ENCODE measurements around the gene CLTCL1. TPM values are rescaled to one million over a fixed set of nuclear protein-coding genes. Genes with fewer than 3 reads are reported as not detected.
A peak's percentile ranks its signal among the peaks of the same experiment; 100 is the strongest.

The CLTCL1 gene
- total RNA-seq, 1 donor from 2014 or later: 13.5 TPM

DNA sequence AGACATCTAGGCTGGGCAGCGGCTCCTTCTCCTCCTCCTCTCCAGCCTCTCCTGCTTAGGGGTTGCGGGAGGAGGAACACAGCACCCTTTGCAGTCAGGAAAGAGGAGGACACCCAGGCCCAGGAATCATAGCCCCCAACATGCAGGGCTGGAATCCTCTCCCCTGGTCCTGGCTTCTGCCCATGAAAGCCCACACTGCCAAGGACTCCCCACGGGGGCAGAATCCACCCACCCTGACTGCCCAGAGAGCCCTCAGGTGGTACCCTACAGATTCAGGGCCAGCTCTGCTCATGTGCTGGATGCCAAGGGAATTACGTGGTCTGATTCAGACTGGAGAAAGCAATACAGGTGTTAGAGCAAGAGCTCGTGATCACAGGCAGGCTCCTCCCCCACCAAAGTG, 151.5 kb downstream of the CLTCL1 start:
- H3K9me3 Mint-ChIP-seq (ENCODE audit: unreplicated experiment): no peaks in the 10 kb centered on the region
- TF ChIP-seq, protein P1, sequence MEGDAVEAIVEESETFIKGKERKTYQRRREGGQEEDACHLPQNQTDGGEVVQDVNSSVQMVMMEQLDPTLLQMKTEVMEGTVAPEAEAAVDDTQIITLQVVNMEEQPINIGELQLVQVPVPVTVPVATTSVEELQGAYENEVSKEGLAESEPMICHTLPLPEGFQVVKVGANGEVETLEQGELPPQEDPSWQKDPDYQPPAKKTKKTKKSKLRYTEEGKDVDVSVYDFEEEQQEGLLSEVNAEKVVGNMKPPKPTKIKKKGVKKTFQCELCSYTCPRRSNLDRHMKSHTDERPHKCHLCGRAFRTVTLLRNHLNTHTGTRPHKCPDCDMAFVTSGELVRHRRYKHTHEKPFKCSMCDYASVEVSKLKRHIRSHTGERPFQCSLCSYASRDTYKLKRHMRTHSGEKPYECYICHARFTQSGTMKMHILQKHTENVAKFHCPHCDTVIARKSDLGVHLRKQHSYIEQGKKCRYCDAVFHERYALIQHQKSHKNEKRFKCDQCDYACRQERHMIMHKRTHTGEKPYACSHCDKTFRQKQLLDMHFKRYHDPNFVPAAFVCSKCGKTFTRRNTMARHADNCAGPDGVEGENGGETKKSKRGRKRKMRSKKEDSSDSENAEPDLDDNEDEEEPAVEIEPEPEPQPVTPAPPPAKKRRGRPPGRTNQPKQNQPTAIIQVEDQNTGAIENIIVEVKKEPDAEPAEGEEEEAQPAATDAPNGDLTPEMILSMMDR (IDR thresholded peaks at IDR 0.05; ENCODE audit: unreplicated experiment): no peak
- peaks cover 5% of the 10 kb centered on the region for H3K4me1 Mint-ChIP-seq (ENCODE audit: unreplicated experiment)
- peaks cover 10% of the 10 kb centered on the region for H3K27me3 Mint-ChIP-seq (ENCODE audit: unreplicated experiment)
- no peak overlapping the region for H3K27ac Mint-ChIP-seq (ENCODE audit: unreplicated experiment)
- H3K36me3 Mint-ChIP-seq (ENCODE audit: low read depth, unreplicated experiment): peaks cover 28% of the 10 kb centered on the region
- H3K4me3 Mint-ChIP-seq (ENCODE audit: unreplicated experiment): no peak overlapping the region
- no peak for DNase-seq (ENCODE audit: low spot score)

DNA sequence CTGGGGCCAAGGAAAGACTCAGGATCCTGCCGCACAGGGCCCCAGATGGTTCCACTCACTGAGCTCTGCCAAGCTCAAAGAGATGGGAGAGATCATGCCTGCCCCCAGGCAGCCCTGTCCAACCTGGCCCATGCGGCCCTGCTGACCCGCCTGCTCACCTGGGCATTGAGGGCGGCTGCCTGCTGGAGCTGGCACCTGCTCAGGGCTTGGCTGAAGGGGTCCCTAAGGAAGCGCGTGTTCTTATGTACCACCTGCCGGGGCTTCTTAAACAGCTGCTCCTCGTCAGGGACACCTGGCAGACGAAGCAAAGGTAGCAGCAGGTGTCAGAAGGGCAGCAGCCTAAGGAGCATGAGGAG, 152.5 kb downstream of the CLTCL1 start:
- DNase-seq (ENCODE audit: low spot score): no peak
- peaks cover 2% of the 10 kb centered on the region for H3K4me1 Mint-ChIP-seq (ENCODE audit: unreplicated experiment)
- H3K36me3 Mint-ChIP-seq (ENCODE audit: low read depth, unreplicated experiment): peaks cover 28% of the 10 kb centered on the region
- no peaks in the 10 kb centered on the region for H3K9me3 Mint-ChIP-seq (ENCODE audit: unreplicated experiment)
- H3K27me3 Mint-ChIP-seq (ENCODE audit: unreplicated experiment): peaks cover 6% of the 10 kb centered on the region
- H3K27ac Mint-ChIP-seq (ENCODE audit: unreplicated experiment): no peak overlapping the region
- TF ChIP-seq, protein P1 (IDR thresholded peaks at IDR 0.05; ENCODE audit: unreplicated experiment): no peak
- H3K4me3 Mint-ChIP-seq (ENCODE audit: unreplicated experiment): no peak overlapping the region

DNA sequence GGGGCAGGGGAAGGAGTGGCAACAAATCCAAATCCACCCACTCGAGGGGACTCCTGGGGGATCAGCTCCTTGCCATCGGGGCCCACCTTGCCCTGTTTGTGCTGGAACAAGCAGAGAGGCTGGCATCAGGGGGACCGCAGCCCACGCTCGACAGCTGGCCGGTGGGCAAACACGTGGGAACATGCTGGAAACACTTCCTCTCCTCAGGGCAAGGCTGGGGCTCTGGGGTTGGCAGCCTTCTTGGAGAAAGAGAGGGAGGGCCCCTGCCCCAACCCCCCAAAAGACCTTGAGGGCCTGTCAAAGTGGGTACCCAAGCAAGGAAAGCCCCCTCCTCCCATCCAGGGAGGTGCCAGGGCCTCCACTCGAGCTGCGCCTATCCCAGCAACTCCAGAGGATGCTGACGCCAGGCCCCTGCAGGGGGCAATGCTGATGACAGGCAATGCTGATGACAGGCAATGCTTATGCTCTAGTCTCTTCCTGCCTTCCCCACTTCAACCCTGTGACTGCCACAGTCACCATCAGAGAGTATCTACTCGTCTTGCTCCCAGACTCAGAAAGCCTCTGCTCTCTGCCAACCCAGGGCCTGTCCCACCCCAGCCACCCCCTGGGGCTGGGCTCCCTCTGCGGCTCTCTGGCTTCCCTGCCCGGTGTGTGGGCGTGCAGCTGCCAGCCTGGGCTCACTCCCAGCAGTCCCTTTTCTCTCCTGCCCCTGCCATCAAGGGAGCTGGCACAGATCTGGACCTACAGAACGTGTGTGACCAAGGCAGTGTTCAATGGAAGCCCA, 153.1 kb downstream of the CLTCL1 start:
- Mint-ChIP-seq H3K4me3 (ENCODE audit: unreplicated experiment) (no peak overlapping the region), H3K4me1 (ENCODE audit: unreplicated experiment) (no peaks in the 10 kb centered on the region), H3K36me3 (ENCODE audit: low read depth, unreplicated experiment) (peaks cover 28% of the 10 kb centered on the region), H3K27me3 (ENCODE audit: unreplicated experiment) (peaks cover 6% of the 10 kb centered on the region), H3K27ac (ENCODE audit: unreplicated experiment) (no peak overlapping the region), H3K9me3 (ENCODE audit: unreplicated experiment) (no peaks in the 10 kb centered on the region)
- TF ChIP-seq, protein P1 (IDR thresholded peaks at IDR 0.05; ENCODE audit: unreplicated experiment): no peak
- no peak for DNase-seq (ENCODE audit: low spot score)

DNA sequence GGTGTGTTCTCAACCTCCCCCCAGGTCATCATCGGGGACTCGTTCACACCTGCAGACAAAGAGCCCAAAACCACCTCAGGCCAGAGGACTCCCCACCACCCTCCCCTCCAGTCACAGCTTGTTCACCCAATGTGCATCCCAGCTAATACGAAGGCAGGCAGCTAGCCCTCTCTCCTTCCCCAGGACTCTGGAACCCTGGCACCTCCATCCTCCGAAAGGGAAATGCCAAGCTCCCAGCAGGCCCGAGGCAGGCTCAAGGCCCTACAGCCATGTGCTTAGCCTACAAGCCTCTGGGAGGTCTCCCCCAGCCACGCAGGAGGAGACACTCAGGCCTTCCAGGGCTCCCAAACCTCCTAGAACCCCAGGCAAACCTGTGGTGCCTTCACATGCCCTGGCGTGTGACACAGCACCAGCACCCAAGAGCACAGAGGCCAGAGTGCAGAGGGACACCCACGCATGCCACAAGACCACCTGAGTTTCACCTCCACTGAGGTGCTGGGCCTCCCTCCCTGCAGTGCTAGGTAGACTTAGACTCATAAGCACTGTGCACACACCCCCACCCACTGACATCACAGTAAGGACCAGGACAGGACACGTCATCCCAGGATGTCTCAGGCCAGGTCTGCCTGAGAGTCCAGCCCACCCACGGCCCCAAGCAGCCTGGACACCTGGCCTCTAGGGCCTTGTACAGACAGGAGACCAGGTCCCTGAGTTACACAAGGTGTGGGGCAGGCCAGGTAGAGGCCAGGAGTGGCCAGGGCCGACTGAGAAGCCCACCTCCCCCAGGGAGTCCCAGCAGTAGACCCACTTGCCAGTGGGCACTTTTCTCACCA, 153.9 kb downstream of the CLTCL1 start:
- H3K27me3 Mint-ChIP-seq (ENCODE audit: unreplicated experiment): peaks cover 3% of the 10 kb centered on the region
- TF ChIP-seq, protein P1 (IDR thresholded peaks at IDR 0.05; ENCODE audit: unreplicated experiment): no peak
- H3K4me3 Mint-ChIP-seq (ENCODE audit: unreplicated experiment): no peak overlapping the region
- no peak for DNase-seq (ENCODE audit: low spot score)
- H3K4me1 Mint-ChIP-seq (ENCODE audit: unreplicated experiment): no peaks in the 10 kb centered on the region
- no peak overlapping the region for H3K27ac Mint-ChIP-seq (ENCODE audit: unreplicated experiment)
- H3K36me3 Mint-ChIP-seq (ENCODE audit: low read depth, unreplicated experiment): peaks cover 28% of the 10 kb centered on the region
- H3K9me3 Mint-ChIP-seq (ENCODE audit: unreplicated experiment): no peaks in the 10 kb centered on the region

DNA sequence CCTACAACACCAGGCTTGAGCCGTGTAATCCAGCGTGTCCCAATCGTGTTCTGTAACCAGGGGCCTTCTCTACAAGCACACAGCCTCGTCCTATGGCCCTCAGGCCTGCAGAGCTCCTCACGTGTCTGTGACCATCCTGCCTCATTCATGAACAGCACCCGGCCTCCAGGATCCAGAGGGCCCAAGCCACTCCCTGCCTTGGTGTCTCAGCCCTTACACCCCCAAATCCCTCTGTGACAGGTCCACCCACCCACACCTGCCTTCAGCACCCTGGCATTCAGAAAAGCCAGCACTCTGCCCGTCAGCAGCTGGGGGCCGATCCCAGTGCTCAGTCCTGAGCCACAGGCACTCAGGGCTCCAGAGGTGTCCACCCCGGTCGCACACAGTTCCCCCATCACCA, 154.6 kb downstream of the CLTCL1 start:
- Mint-ChIP-seq H3K27me3 (ENCODE audit: unreplicated experiment) (peaks cover 3% of the 10 kb centered on the region), H3K9me3 (ENCODE audit: unreplicated experiment) (no peaks in the 10 kb centered on the region), H3K36me3 (ENCODE audit: low read depth, unreplicated experiment) (peaks cover 28% of the 10 kb centered on the region), H3K4me3 (ENCODE audit: unreplicated experiment) (peak overlapping the region; percentile 42), H3K4me1 (ENCODE audit: unreplicated experiment) (no peaks in the 10 kb centered on the region), H3K27ac (ENCODE audit: unreplicated experiment) (no peak overlapping the region)
- DNase-seq (ENCODE audit: low spot score): no peak
- TF ChIP-seq, protein P1 (IDR thresholded peaks at IDR 0.05; ENCODE audit: unreplicated experiment): no peak

All from endothelial cell (in vitro differentiated cells).